B cell (primary cell): ENCODE measurements around the gene DNAJA1. TPM values are rescaled to one million over a fixed set of nuclear protein-coding genes. Genes with fewer than 3 reads are reported as not detected.
A peak's percentile ranks its signal among the peaks of the same experiment; 100 is the strongest.

ENCODE experiments used
- ATAC-seq: fragments of 200-7000 bp; cut with Tn5 transposase; one replicate; pipeline ENCODE4 v1.10.0; 2021; ENCODE audit warnings: low read depth, mild to moderate bottlenecking, moderate number of reproducible peaks, moderate library complexity
- CTCF ChIA-PET: fragments of 350-600 bp; sonication (Branson Sonifier 250); formaldehyde crosslinking; loops from one replicate; lab custom pipeline; 2021; ENCODE audit warnings: antibody characterized with exemption, inconsistent platforms; lab: Charles Lee
- POLR2A ChIA-PET: fragments of 350-600 bp; sonication (Branson Sonifier 250); formaldehyde crosslinking; loops from one replicate; lab custom pipeline; 2021; ENCODE audit warnings: antibody characterized with exemption; lab: Charles Lee
- DNase-seq: peaks from one replicate; pipeline ENCODE4 v3.0.0; 2013
- H2AFZ ChIP-seq: 2 replicates; pipeline ENCODE4 v1.6.1; 2012; ENCODE audit warnings: mild to moderate bottlenecking, low read depth, low read length; ENCODE audit not compliant: insufficient read depth, poor library complexity, severe bottlenecking
- H3K27ac ChIP-seq, 2 donors: 1 replicate in 1 of 2; 2 replicates in 1 of 2; pipeline ENCODE4 v1.5.1; 2012 to 2013; ENCODE audit warnings: low read length in 2 of 2, mild to moderate bottlenecking in 2 of 2, moderate library complexity in 1 of 2
- H3K27me3 ChIP-seq, 4 experiments: fragments of 200-600 bp in 1 of 4; sonication (generic) in 1 of 4; replicated peaks in 1 of 4; 1 replicate in 2 of 4; 2 replicates in 2 of 4; pipeline versions ENCODE4 v1.6.1 to v1.7.0; 2013 to 2016; ENCODE audit warnings: low read length in 3 of 4, mild to moderate bottlenecking in 2 of 4, mixed read lengths in 1 of 4, moderate library complexity in 1 of 4; ENCODE audit not compliant: insufficient read depth in 4 of 4, control insufficient read depth in 3 of 4; ENCODE audit errors: control extremely low read depth in 1 of 4
- H3K36me3 ChIP-seq, 2 experiments: replicated peaks in 1 of 2; 1 replicate in 1 of 2; 2 replicates in 1 of 2; pipeline versions ENCODE4 v1.6.1 to v1.7.1; 2013; ENCODE audit warnings: low read length in 1 of 2; ENCODE audit not compliant: insufficient read depth in 2 of 2, control insufficient read depth in 1 of 2; ENCODE audit errors: control extremely low read depth in 1 of 2, extremely low read depth in 1 of 2
- H3K4me1 ChIP-seq, 2 donors: fragments of 200-600 bp in 1 of 2; sonication (generic) in 1 of 2; 1 replicate in 1 of 2; 2 replicates in 1 of 2; pipeline versions ENCODE4 v1.5.1 to v1.6.1; 2013 to 2017; ENCODE audit warnings: low read length in 2 of 2; ENCODE audit not compliant: control insufficient read depth in 2 of 2, insufficient read depth in 2 of 2
- H3K4me2 ChIP-seq: replicated peaks from 2 replicates; pipeline ENCODE3; 2012; ENCODE audit warnings: mild to moderate bottlenecking, low read depth, low read length; ENCODE audit not compliant: poor library complexity, severe bottlenecking
- H3K4me3 ChIP-seq, 5 experiments: fragments of 200-600 bp in 1 of 5; sonication (generic) in 1 of 5; 1 replicate in 3 of 5; 2 replicates in 2 of 5; pipeline versions ENCODE4 v1.5.1 to v1.7.0; 2011 to 2016; ENCODE audit warnings: low read length in 4 of 5, mild to moderate bottlenecking in 4 of 5, low read depth in 2 of 5, control low read depth in 1 of 5, moderate library complexity in 1 of 5; ENCODE audit not compliant: insufficient read depth in 1 of 5; ENCODE audit errors: control extremely low read depth in 1 of 5, extremely low read depth in 1 of 5
- H3K79me2 ChIP-seq: fragments of 200-600 bp; sonication (generic); one replicate; pipeline ENCODE4 v1.6.0; 2016; ENCODE audit warnings: low read length; ENCODE audit not compliant: control insufficient read depth, insufficient read depth
- H3K9ac ChIP-seq: fragments of 200-600 bp; sonication (generic); 2 replicates; pipeline ENCODE4 v1.6.1; 2017; ENCODE audit warnings: mild to moderate bottlenecking, low read length, moderate library complexity
- H3K9me3 ChIP-seq, 3 donors: one replicate each; pipeline versions ENCODE4 v1.6.1 to v1.7.1; 2013; ENCODE audit warnings: low read length in 2 of 3; ENCODE audit not compliant: control insufficient read depth in 2 of 3, insufficient read depth in 1 of 3; ENCODE audit errors: control extremely low read depth in 1 of 3
- H4K20me1 ChIP-seq: 2 replicates; pipeline ENCODE4 v1.6.0; 2012; ENCODE audit warnings: mild to moderate bottlenecking, low read length; ENCODE audit not compliant: insufficient read depth, control insufficient read depth, poor library complexity, severe bottlenecking
- H3K27ac Mint-ChIP-seq: one replicate; pipeline ENCODE4 v1.8.0; 2021; ENCODE audit warnings: mixed read lengths
- H3K27me3 Mint-ChIP-seq: one replicate; pipeline ENCODE4 v1.8.0; 2021; ENCODE audit warnings: mixed read lengths
- H3K4me1 Mint-ChIP-seq: one replicate; pipeline ENCODE4 v1.8.0; 2021; ENCODE audit warnings: mixed read lengths
- H3K4me3 Mint-ChIP-seq: one replicate; pipeline ENCODE4 v1.8.0; 2021; ENCODE audit warnings: mixed read lengths
- H3K9me3 Mint-ChIP-seq: one replicate; pipeline ENCODE4 v1.8.0; 2022; ENCODE audit warnings: mixed read lengths; ENCODE audit not compliant: insufficient read depth
- EZH2 ChIP-seq: IDR thresholded peaks from 2 replicates; pipeline ENCODE4 v1.6.1; 2012; ENCODE audit warnings: borderline replicate concordance, low read depth, mild to moderate bottlenecking, moderate library complexity, low read length; ENCODE audit not compliant: insufficient read depth, poor library complexity, severe bottlenecking
- WGBS: methylation state at CpG from one replicate; pipeline ENCODE4 v1.1.5; 2013; ENCODE audit warnings: missing lambda C conversion rate; ENCODE audit not compliant: insufficient coverage; 5-methylcytosine and 5-hydroxymethylcytosine counted together
- intact Hi-C: fragments of 100-400 bp; cut with micrococcal nuclease; formaldehyde crosslinking; loops from one replicate; pipeline ENCODE4 v1.10.0; 2022
- polyA plus RNA-seq: library from polyadenylated mRNA; depleted of rRNA; stranded (reverse); fragments of >200 nt; gene quantifications from 2 replicates; pipeline ENCODE4 v1.2.3, GENCODE V29; 2012
- total RNA-seq, 2 donors: library from RNA; stranded (reverse); fragments of 120-200 nt in 1 of 2; gene quantifications; 1 replicate in 1 of 2; 2 replicates in 1 of 2; pipeline versions ENCODE4 v1.2.3 to v1.2.4, GENCODE V29; 2013 to 2022
- TF ChIP-seq, protein P1 (sequence below): fragments of 200-600 bp; IDR thresholded peaks from one replicate; pipeline ENCODE4 v1.8.0; 2022; ENCODE audit warnings: antibody characterized with exemption, mild to moderate bottlenecking

The DNAJA1 gene
- total and polyA plus RNA-seq, 2 donors (not counting 1 experiment from before 2014, with no cell fraction given), result 68.6 to 104 TPM

DNA sequence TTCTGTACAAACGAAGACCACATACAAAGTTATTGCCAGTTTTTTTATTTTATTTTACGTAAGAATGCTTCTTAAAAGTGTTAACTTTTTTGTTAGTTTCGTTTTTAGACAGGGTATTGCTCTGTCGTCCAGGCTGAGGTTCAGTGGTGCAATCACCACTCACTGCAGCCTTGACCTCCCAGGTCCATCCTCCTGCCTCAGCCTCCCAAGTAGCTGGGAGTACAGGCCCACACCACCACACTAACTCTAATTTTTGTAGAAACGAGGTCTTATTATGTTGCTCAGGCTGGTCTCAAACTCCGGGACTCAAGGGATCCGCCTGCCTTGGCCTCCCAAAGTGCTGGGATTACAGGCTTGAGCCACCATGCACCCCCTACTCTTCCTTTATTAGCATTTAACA, 2.3 kb upstream of the DNAJA1 start:
- H3K4me2 ChIP-seq, result no peak overlapping the region
- CTCF ChIA-PET, result no interaction called here
- H3K27me3 Mint-ChIP-seq, result no peaks in the 10 kb centered on the region
- ATAC-seq (no peak), DNase-seq (no peak)
- no peaks in the 10 kb centered on the region for H3K9me3 ChIP-seq
- POLR2A ChIA-PET, result no interaction called here
- no peaks in the 10 kb centered on the region for H3K9me3 Mint-ChIP-seq
- TF ChIP-seq, protein P1, sequence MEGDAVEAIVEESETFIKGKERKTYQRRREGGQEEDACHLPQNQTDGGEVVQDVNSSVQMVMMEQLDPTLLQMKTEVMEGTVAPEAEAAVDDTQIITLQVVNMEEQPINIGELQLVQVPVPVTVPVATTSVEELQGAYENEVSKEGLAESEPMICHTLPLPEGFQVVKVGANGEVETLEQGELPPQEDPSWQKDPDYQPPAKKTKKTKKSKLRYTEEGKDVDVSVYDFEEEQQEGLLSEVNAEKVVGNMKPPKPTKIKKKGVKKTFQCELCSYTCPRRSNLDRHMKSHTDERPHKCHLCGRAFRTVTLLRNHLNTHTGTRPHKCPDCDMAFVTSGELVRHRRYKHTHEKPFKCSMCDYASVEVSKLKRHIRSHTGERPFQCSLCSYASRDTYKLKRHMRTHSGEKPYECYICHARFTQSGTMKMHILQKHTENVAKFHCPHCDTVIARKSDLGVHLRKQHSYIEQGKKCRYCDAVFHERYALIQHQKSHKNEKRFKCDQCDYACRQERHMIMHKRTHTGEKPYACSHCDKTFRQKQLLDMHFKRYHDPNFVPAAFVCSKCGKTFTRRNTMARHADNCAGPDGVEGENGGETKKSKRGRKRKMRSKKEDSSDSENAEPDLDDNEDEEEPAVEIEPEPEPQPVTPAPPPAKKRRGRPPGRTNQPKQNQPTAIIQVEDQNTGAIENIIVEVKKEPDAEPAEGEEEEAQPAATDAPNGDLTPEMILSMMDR, result no peak
- TF ChIP-seq EZH2, result no peak
- H3K9ac ChIP-seq, result no peak overlapping the region
- peaks cover 0 to 16% of the 10 kb centered on the region in 2 experiments for H3K36me3 ChIP-seq
- peaks cover 65% of the 10 kb centered on the region for H3K79me2 ChIP-seq
- intact Hi-C loops, result loop anchor here (10.0 kb wide), 2 partner anchors 452 to 792 kb away; partner anchors contain the start of genes NOL6 and UBE2R2
- H3K4me1 ChIP-seq, result peaks cover 17 to 30% of the 10 kb centered on the region in 2 donors
- no peak overlapping the region for H3K27ac ChIP-seq
- no peaks in the 10 kb centered on the region for H3K27me3 ChIP-seq
- 87% methylated on average over 3 of the region's 7 CpGs for WGBS
- peaks cover 39% of the 10 kb centered on the region for H3K4me1 Mint-ChIP-seq
- peak overlapping the region; percentile 49 for H3K4me3 Mint-ChIP-seq
- H3K27ac Mint-ChIP-seq, result no peak overlapping the region
- peaks cover 27% of the 10 kb centered on the region for H4K20me1 ChIP-seq
- H3K4me3 ChIP-seq, result no peak overlapping the region
- no peak overlapping the region for H2AFZ ChIP-seq

DNA sequence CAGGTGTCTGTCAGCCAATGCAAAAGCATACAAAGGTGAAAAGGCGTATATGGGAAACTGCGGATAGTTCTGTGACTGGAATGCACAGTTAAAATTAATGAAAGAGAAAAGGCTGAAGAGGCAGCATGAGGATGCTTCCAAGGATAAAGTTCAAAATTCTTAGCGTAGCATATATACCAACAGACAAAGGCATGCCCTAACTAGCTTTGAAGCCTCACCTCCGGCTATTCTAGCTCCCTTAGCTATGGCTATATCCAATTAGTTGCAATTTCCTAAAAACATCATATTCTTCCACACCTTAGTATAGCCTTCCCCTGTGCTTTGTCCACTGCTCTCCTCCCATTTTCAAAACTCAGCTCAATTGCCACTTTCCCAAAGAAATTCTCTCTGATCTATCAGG, 1.4 kb upstream of the DNAJA1 start:
- intact Hi-C loops, result loop anchor here (2.0 to 10.0 kb wide), 4 partner anchors 21 to 791 kb away; partner anchors contain the start of genes B4GALT1, NOL6 and UBE2R2
- Mint-ChIP-seq H3K4me1 (peaks cover 47% of the 10 kb centered on the region), H3K9me3 (no peaks in the 10 kb centered on the region), H3K27ac (peak overlapping the region; percentile 95), H3K4me3 (peak overlapping the region; percentile 97), H3K27me3 (no peaks in the 10 kb centered on the region)
- peaks cover 17 to 34% of the 10 kb centered on the region in 2 donors for H3K4me1 ChIP-seq
- peak overlapping the region; percentile 84 for H3K4me2 ChIP-seq
- peak overlapping the region; percentile 100 for H3K9ac ChIP-seq
- no peak overlapping the region for H3K27ac ChIP-seq
- H3K9me3 ChIP-seq, result no peaks in the 10 kb centered on the region
- CTCF ChIA-PET, result no interaction called here
- POLR2A ChIA-PET, result no interaction called here
- no peak for DNase-seq
- H3K27me3 ChIP-seq, result no peaks in the 10 kb centered on the region
- WGBS, result 94% methylated on average over 2 of the region's 4 CpGs
- peak overlapping the region; percentile 90 for H2AFZ ChIP-seq
- peaks cover 0 to 25% of the 10 kb centered on the region in 2 experiments for H3K36me3 ChIP-seq
- H4K20me1 ChIP-seq, result peaks cover 36% of the 10 kb centered on the region
- H3K4me3 ChIP-seq, result no peak overlapping the region
- peaks cover 72% of the 10 kb centered on the region for H3K79me2 ChIP-seq
- ATAC-seq, result no peak
- TF ChIP-seq, protein P1, result no peak
- no peak for TF ChIP-seq EZH2
